Measurements from ENCODE around the gene SERTM1.

GRCh38 chr13:36737524-36738083 lies 63.8 kb downstream of the SERTM1 start:
- TF ChIP-seq EZH2 (IDR thresholded peaks at IDR 0.05; ENCODE audit: borderline replicate concordance, low read length) (no peak), CTCF (IDR thresholded peaks at IDR 0.05; ENCODE audit: low read length) (no peak)

All from OCI-LY1 (cell line).